Spleen (tissue), 11 donors: Measurements from ENCODE around the gene SREBF2. TPM values are rescaled to one million over a fixed set of nuclear protein-coding genes. Genes with fewer than 3 reads are reported as not detected.

Source experiments
- DNase-seq: peaks from one replicate; pipeline ENCODE4 v3.0.0-alpha.2; 2020
- H3K27ac ChIP-seq, 8 donors: fragments of 200-600 bp; sonication (generic) in 7 of 8; 1 replicate in 4 of 8; 2 replicates in 4 of 8; pipeline versions ENCODE4 v1.5.0 to v1.8.0; 2016 to 2021; ENCODE audit warnings: inconsistent platforms in 4 of 8, mild to moderate bottlenecking in 4 of 8, moderate library complexity in 1 of 8
- H3K27me3 ChIP-seq, 7 donors: fragments of 200-600 bp; sonication (generic) in 6 of 7; replicated peaks in 1 of 7; 1 replicate in 4 of 7; 2 replicates in 3 of 7; pipeline versions ENCODE4 v1.5.0 to v1.8.0; 2016 to 2021; ENCODE audit warnings: inconsistent platforms in 3 of 7, mild to moderate bottlenecking in 1 of 7
- H3K36me3 ChIP-seq, 6 donors: fragments of 200-600 bp; sonication (generic) in 5 of 6; 1 replicate in 4 of 6; 2 replicates in 2 of 6; pipeline versions ENCODE4 v1.5.0 to v1.8.0; 2016 to 2021; ENCODE audit warnings: inconsistent platforms in 2 of 6
- H3K4me1 ChIP-seq, 6 donors: fragments of 200-600 bp; sonication (generic) in 5 of 6; 1 replicate in 3 of 6; 2 replicates in 3 of 6; pipeline versions ENCODE4 v1.5.0 to v1.8.0; 2016 to 2021; ENCODE audit warnings: inconsistent platforms in 3 of 6
- H3K4me3 ChIP-seq, 8 donors: fragments of 200-600 bp; sonication (generic) in 7 of 8; 1 replicate in 4 of 8; 2 replicates in 4 of 8; pipeline versions ENCODE4 v1.5.0 to v1.8.0; 2016 to 2021; ENCODE audit warnings: inconsistent platforms in 4 of 8, mild to moderate bottlenecking in 4 of 8, moderate library complexity in 2 of 8
- H3K9me3 ChIP-seq, 8 donors: fragments of 200-600 bp; sonication (generic) in 7 of 8; 1 replicate in 4 of 8; 2 replicates in 4 of 8; pipeline versions ENCODE4 v1.5.0 to v1.8.0; 2016 to 2021; ENCODE audit warnings: inconsistent platforms in 4 of 8
- CTCF ChIP-seq, 11 experiments: fragments of 200-600 bp in 7 of 11; fragments of 450-650 bp in 4 of 11; sonication (generic) in 4 of 11; IDR thresholded peaks in 8 of 11; conservative IDR thresholded peaks in 3 of 11; 1 replicate in 7 of 11; 2 replicates in 4 of 11; pipeline versions ENCODE4 v1.4.0 to v1.8.0; 2016 to 2021; ENCODE audit warnings: antibody characterized with exemption in 11 of 11, inconsistent platforms in 4 of 11, mild to moderate bottlenecking in 1 of 11
- POLR2A ChIP-seq, 3 donors: fragments of 450-650 bp; IDR thresholded peaks; one replicate each; pipeline ENCODE4 v1.5.1; 2017; ENCODE audit warnings: antibody characterized with exemption in 3 of 3, mild to moderate bottlenecking in 1 of 3
- POLR2AphosphoS5 ChIP-seq, 3 donors: sonication (generic); formaldehyde crosslinking; IDR thresholded peaks; one replicate each; pipeline ENCODE4 v1.5.1; 2017; ENCODE audit warnings: antibody characterized with exemption in 3 of 3
- WGBS, 5 donors: extraction: QIAGEN DNeasy Blood & Tissue Kit in 3 of 5; methylation state at CpG; one replicate each; pipeline versions ENCODE4 v1.1.5 to v1.1.7; 2013 to 2018; 5-methylcytosine and 5-hydroxymethylcytosine counted together
- intact Hi-C: fragments of 100-400 bp; cut with DNase I; formaldehyde crosslinking; loops from one replicate; pipeline ENCODE4 v1.15.0; 2023; ENCODE audit warnings: low total_unique reads
- polyA plus RNA-seq, 3 donors: library from polyadenylated mRNA; stranded (reverse); fragments of 200-250 nt; gene quantifications; one replicate each; pipeline ENCODE4 v1.2.1, GENCODE V29; 2013
- total RNA-seq, 7 donors: library from RNA; depleted of rRNA in 3 of 7; stranded (reverse); fragments of >200 nt in 3 of 7; fragmentation: NEBNext Ultra II Directional in 4 of 7; extraction: Animal tissue kit (Norgen Biotek cat#: 25700) in 4 of 7; gene quantifications; one replicate each; pipeline versions ENCODE4 v1.1.0 to v1.2.1, GENCODE V29; 2016 to 2021
- donor health status: healthy with polysubstance abuse.
- donor health status: DM: no; HTN: no; CAD: no; lungs with moderate emphysema.
- donor health status: DM: no; HTN: no; CAD: no.
- donor health status: Bipolar disorder and iron deficiency.
- donor health status: healthy.
- donor health status: DM: no; HTN: no; CAD: no.
- donor health status: DM: yes; HTN: yes; CAD: no.

Gene SREBF2
- total and polyA plus RNA-seq, 10 donors: 19.4 to 104 (median 63.3) TPM

DNA sequence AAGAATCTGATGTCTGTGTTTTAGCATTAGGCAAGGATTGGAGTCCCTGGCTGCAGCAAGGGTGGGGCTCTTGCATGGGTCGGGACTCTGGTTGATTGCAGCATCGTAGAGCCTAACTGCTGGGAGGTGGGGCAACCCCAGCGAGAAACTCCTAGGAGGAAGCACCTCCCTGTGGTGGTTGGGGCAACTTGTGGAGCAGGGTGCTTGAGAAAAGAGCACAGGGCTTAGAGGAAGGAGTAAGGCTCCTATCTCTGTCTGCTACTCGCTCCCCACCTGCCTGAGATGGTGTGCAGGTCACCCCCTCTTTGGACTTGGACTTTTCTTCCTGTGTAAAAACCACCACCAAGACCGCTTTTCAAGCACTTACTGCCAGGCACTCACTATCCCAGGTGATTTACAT lies 15.6 kb downstream of the SREBF2 start:
- H3K27ac ChIP-seq: peak overlapping the region in 3 of 8 donors; percentile 5 to 63 (median 39)

GRCh38 chr22:41856469-41856868 lies 23.6 kb downstream of the SREBF2 start:
- no peaks in the 10 kb centered on the region for H3K27me3 ChIP-seq
- peaks cover 21 to 84% (median 48%) of the 10 kb centered on the region in 6 donors for H3K4me1 ChIP-seq
- 90 to 100% (median 95%) methylated on average over 2 of the region's 2 CpGs for WGBS, 5 donors
- H3K27ac ChIP-seq: peak overlapping the region in 2 of 8 donors; percentile 52 to 91
- intact Hi-C loops: loop anchor here (2.0 kb wide), 1 partner anchor 158 kb away; the partner anchor contains the start of gene MEI1
- H3K4me3 ChIP-seq: no peak overlapping the region
- H3K9me3 ChIP-seq: no peaks in the 10 kb centered on the region
- no peak for DNase-seq
- no peak for TF ChIP-seq POLR2AphosphoS5 (IDR thresholded peaks at IDR 0.05)
- no peak for TF ChIP-seq POLR2A (IDR thresholded peaks at IDR 0.05)
- peaks cover 0 to 6% (median 0%) of the 10 kb centered on the region in 6 donors for H3K36me3 ChIP-seq

More for the DNA sequence above, 15.6 kb downstream of the SREBF2 start:
- DNase-seq: peak; percentile 85
- Histone ChIP-seq H3K4me3 (no peak overlapping the region), H3K4me1 (peaks cover 14 to 76% (median 54%) of the 10 kb centered on the region in 6 donors), H3K27me3 (no peaks in the 10 kb centered on the region), H3K36me3 (peaks cover 0 to 12% (median 0%) of the 10 kb centered on the region in 6 donors), H3K9me3 (no peaks in the 10 kb centered on the region)
- intact Hi-C loops: no loop called here
- WGBS, 5 donors: 24 to 54% (median 46%) methylated on average over 5 of the region's 5 CpGs
- no peak for TF ChIP-seq POLR2A (IDR thresholded peaks at IDR 0.05)
- TF ChIP-seq POLR2AphosphoS5 (IDR thresholded peaks at IDR 0.05): no peak
- TF ChIP-seq CTCF (IDR thresholded peaks at IDR 0.05 in 8 of 11, conservative IDR thresholded peaks at IDR 0.05 in 3 of 11): no peak

DNA sequence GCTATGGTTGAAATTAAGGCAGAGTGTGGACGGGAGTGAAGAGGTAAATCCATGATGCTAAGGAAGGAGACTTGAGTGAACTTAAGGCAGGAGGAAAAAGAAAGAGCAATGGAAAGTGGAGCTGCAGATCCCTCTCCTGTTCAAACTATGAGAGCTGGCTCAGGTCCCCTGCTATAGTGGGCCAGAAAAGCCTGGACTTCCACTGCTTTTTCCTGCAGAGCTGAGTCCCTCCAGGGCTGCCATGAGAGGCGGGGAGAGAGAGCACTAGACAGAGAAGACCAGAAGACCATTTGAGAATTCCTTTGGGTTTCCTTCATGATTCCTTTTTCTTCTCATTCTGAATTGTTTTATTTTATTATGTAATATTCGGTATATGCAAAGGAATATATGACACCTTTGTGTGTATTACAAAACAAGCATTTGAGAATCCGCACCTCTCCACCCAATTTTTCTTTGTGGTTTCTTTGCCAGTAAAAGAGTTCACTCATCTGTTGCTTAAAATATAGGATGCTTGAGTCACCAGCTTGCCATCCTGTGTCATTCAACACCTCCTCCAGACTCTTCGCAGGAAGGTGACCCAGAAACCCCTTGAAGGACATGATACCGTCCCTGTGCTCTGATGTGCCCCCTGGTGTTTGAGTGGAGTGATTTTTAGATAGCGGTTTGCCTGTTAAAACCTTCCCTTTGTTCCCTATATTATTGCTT lies 24.4 kb downstream of the SREBF2 start:
- DNase-seq: no peak
- intact Hi-C loops: loop anchor here (2.0 kb wide), 1 partner anchor 159 kb away; the partner anchor contains the start of gene MEI1
- TF ChIP-seq CTCF (IDR thresholded peaks at IDR 0.05 in 8 of 11, conservative IDR thresholded peaks at IDR 0.05 in 3 of 11) (peak; percentile 45 to 73 (median 63)), POLR2AphosphoS5 (IDR thresholded peaks at IDR 0.05) (peak in 1 of 3 donors; percentile 41), POLR2A (IDR thresholded peaks at IDR 0.05) (no peak)
- Histone ChIP-seq H3K4me3 (no peak overlapping the region), H3K27ac (peak overlapping the region in 6 of 8 donors; percentile 2 to 91 (median 33)), H3K9me3 (no peaks in the 10 kb centered on the region), H3K27me3 (no peaks in the 10 kb centered on the region), H3K4me1 (peaks cover 25 to 90% (median 56%) of the 10 kb centered on the region in 6 donors), H3K36me3 (no peaks in the 10 kb centered on the region)
- 44 to 55% (median 51%) methylated on average over 7 of the region's 7 CpGs for WGBS, 5 donors

DNA sequence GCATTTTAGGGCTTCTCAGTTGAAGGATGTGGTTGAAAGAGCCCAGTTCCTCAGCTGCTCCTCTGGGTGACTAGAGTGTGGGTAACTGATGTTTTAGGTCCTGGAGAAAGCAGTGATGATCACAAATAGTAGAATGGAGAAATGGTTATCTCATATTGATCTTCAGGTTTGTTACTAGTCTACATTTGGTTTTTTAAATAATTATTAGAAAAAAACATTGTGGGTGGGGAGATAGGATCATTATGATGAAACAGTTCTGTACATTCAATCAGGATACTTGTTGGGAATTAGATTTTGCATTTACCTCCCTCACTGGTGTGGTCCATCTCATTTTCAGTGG lies 24.9 kb downstream of the SREBF2 start:
- TF ChIP-seq CTCF (IDR thresholded peaks at IDR 0.05 in 8 of 11, conservative IDR thresholded peaks at IDR 0.05 in 3 of 11) (peak in 3 of 11 experiments; percentile 6 to 28 (median 18)), POLR2A (IDR thresholded peaks at IDR 0.05) (no peak), POLR2AphosphoS5 (IDR thresholded peaks at IDR 0.05) (no peak)
- no peaks in the 10 kb centered on the region for H3K27me3 ChIP-seq
- H3K9me3 ChIP-seq: no peaks in the 10 kb centered on the region
- peak overlapping the region in 4 of 8 donors; percentile 2 to 91 (median 44) for H3K27ac ChIP-seq
- intact Hi-C loops: loop anchor here (2.0 kb wide), 1 partner anchor 159 kb away; the partner anchor contains the start of gene MEI1
- H3K36me3 ChIP-seq: no peaks in the 10 kb centered on the region
- peaks cover 25 to 94% (median 62%) of the 10 kb centered on the region in 6 donors for H3K4me1 ChIP-seq
- DNase-seq: no peak
- H3K4me3 ChIP-seq: no peak overlapping the region
